HepG2 (cell line): ENCODE measurements around the gene ZNF618. TPM values are rescaled to one million over a fixed set of nuclear protein-coding genes. Genes with fewer than 3 reads are reported as not detected.
A peak's percentile ranks its signal among the peaks of the same experiment; 100 is the strongest.

ENCODE experiments used
- ATAC-seq: fragments of 200-7000 bp; cut with Tn5 transposase; 3 replicates; pipeline ENCODE4 v1.9.1; 2020; ENCODE audit warnings: mild to moderate bottlenecking, moderate library complexity
- BruUV-seq: library from RNA; stranded (reverse); fragments of 400-500 nt; replicated peaks from 2 replicates; lab custom pipeline; 2021; lab: Mats Ljungman, UMichigan
- CTCF ChIA-PET: fragments of 300-600 bp; formaldehyde crosslinking; extraction: SDS; loops from one replicate; lab custom pipeline; 2021; ENCODE audit warnings: low total read pairs, inconsistent platforms, low intra/inter-chr PET ratio; lab: Yijun Ruan, JAX
- POLR2A ChIA-PET: fragments of 350-600 bp; sonication (Branson Sonifier 250); formaldehyde crosslinking; loops from one replicate; lab custom pipeline; 2020; ENCODE audit warnings: antibody characterized with exemption, inconsistent platforms; lab: Yijun Ruan, JAX
- DNase-seq: peaks from one replicate; pipeline ENCODE4 v3.0.0-alpha.2; 2015; ENCODE audit warnings: low spot score
- FAIRE-seq: peaks from 3 replicates; lab custom pipeline; 2011; peaks lifted over from hg19 to GRCh38; lab: Jason Lieb, UNC
- H2AFZ ChIP-seq: one replicate; pipeline ENCODE4 v1.6.1; 2011; ENCODE audit warnings: low read length, inconsistent platforms
- H3K27ac ChIP-seq: fragments of 300-600 bp; 3 replicates; pipeline ENCODE4 v1.8.0; 2011; ENCODE audit warnings: mixed run types, mild to moderate bottlenecking, mixed read lengths, low read length, inconsistent platforms; ENCODE audit not compliant: insufficient read depth; ENCODE audit errors: extremely low read length
- H3K27me3 ChIP-seq, 2 experiments: fragments of 200-600 bp in 1 of 2; 2 replicates in 1 of 2; 3 replicates in 1 of 2; pipeline versions ENCODE4 v1.6.0 to v1.8.0; 2011; ENCODE audit warnings: low read length in 2 of 2, mild to moderate bottlenecking in 2 of 2, moderate library complexity in 2 of 2, inconsistent platforms in 1 of 2; ENCODE audit not compliant: insufficient read depth in 2 of 2, control insufficient read depth in 1 of 2
- H3K36me3 ChIP-seq, 2 experiments: fragments of 200-600 bp in 1 of 2; replicated peaks in 1 of 2; 2 replicates in 1 of 2; 3 replicates in 1 of 2; pipeline versions ENCODE4 v1.5.1 to v1.8.0; 2011; ENCODE audit warnings: low read length in 2 of 2, inconsistent platforms in 1 of 2; ENCODE audit not compliant: insufficient read depth in 2 of 2, control insufficient read depth in 1 of 2
- H3K4me1 ChIP-seq: 2 replicates; pipeline ENCODE4 v1.5.1; 2012; ENCODE audit warnings: low read length, inconsistent platforms; ENCODE audit not compliant: insufficient read depth
- H3K4me2 ChIP-seq: 2 replicates; pipeline ENCODE4 v1.6.0; 2011; ENCODE audit warnings: low read depth, low read length, inconsistent platforms
- H3K4me3 ChIP-seq, 3 experiments: fragments of 200-600 bp in 1 of 3; sonication (generic), shearing (Covaris generic) in 1 of 3; replicated peaks in 1 of 3; 2 replicates each; pipeline ENCODE4 v1.5.1; 2011 to 2016; ENCODE audit warnings: low read length in 3 of 3, inconsistent platforms in 2 of 3, low read depth in 2 of 3, mild to moderate bottlenecking in 2 of 3, control low read depth in 1 of 3, mixed read lengths in 1 of 3; ENCODE audit not compliant: insufficient read depth in 1 of 3
- H3K79me2 ChIP-seq: one replicate; pipeline ENCODE4 v1.6.1; 2011; ENCODE audit warnings: low read length, inconsistent platforms; ENCODE audit not compliant: insufficient read depth
- H3K9ac ChIP-seq: 2 replicates; pipeline ENCODE4 v1.6.0; 2011; ENCODE audit warnings: mild to moderate bottlenecking, low read depth, low read length, inconsistent platforms; ENCODE audit not compliant: insufficient read depth
- H3K9me3 ChIP-seq: 2 replicates; pipeline ENCODE4 v1.5.1; 2012; ENCODE audit warnings: mild to moderate bottlenecking, low read length
- H4K20me1 ChIP-seq: 2 replicates; pipeline ENCODE4 v1.6.0; 2011; ENCODE audit warnings: inconsistent platforms, mild to moderate bottlenecking, low read length, moderate library complexity; ENCODE audit not compliant: insufficient read depth
- HNRNPL ChIP-seq: fragments of 200-400 bp; formaldehyde crosslinking; IDR thresholded peaks from 2 replicates; pipeline ENCODE4 v1.6.1; 2017; ENCODE audit warnings: mild to moderate bottlenecking, low read depth, low read length
- KDM5A ChIP-seq: fragments of 200-600 bp; sonication (generic); IDR thresholded peaks from 2 replicates; pipeline ENCODE4 v1.7.0; 2018; ENCODE audit warnings: antibody characterized with exemption, mild to moderate bottlenecking, low read length, borderline replicate concordance
- MEIS2 ChIP-seq: sonication (generic); formaldehyde crosslinking; IDR thresholded peaks from 2 replicates; pipeline ENCODE4 v1.9.0; 2021; ENCODE audit warnings: mild to moderate bottlenecking, missing genetic modification reagents
- MIER2 ChIP-seq: IDR thresholded peaks from 2 replicates; pipeline ENCODE4 v1.6.1; 2016; ENCODE audit warnings: missing biosample characterization, missing genetic modification reagents
- POLR2G ChIP-seq: fragments of 200-400 bp; formaldehyde crosslinking; IDR thresholded peaks from 2 replicates; pipeline ENCODE4 v1.6.1; 2018; ENCODE audit warnings: mild to moderate bottlenecking, low read depth, low read length, moderate library complexity
- SMARCC2 ChIP-seq: fragments of 450-650 bp; IDR thresholded peaks from 2 replicates; pipeline ENCODE4 v1.6.1; 2017; ENCODE audit warnings: antibody characterized with exemption, mild to moderate bottlenecking
- SMYD3 ChIP-seq: sonication (generic); formaldehyde crosslinking; IDR thresholded peaks from 2 replicates; pipeline ENCODE4 v1.8.1; 2023; ENCODE audit warnings: mild to moderate bottlenecking, missing genetic modification reagents
- SOX5 ChIP-seq: IDR thresholded peaks from 2 replicates; pipeline ENCODE4 v1.6.1; 2016; ENCODE audit warnings: borderline replicate concordance
- TBX3 ChIP-seq: fragments of 450-650 bp; IDR thresholded peaks from 2 replicates; pipeline ENCODE4 v1.6.1; 2017; ENCODE audit warnings: antibody characterized with exemption, mild to moderate bottlenecking, inconsistent platforms, borderline replicate concordance
- TEAD3 ChIP-seq: optimal IDR thresholded peaks from 2 replicates; pipeline ENCODE3; 2016; ENCODE audit warnings: borderline replicate concordance
- ZNF205 ChIP-seq: IDR thresholded peaks from 2 replicates; pipeline ENCODE4 v1.6.1; 2018; ENCODE audit warnings: missing biosample characterization, missing genetic modification reagents
- ZNF3 ChIP-seq: IDR thresholded peaks from 2 replicates; pipeline ENCODE4 v1.7.0; 2017; ENCODE audit warnings: inconsistent platforms
- ZNF331 ChIP-seq: sonication (generic); formaldehyde crosslinking; IDR thresholded peaks from 2 replicates; pipeline ENCODE4 v1.4.0; 2020; ENCODE audit warnings: missing genetic modification reagents
- ZNF343 ChIP-seq: sonication (generic); formaldehyde crosslinking; IDR thresholded peaks from 2 replicates; pipeline ENCODE4 v1.4.0; 2020; ENCODE audit warnings: mild to moderate bottlenecking, missing genetic modification reagents
- ZNF766 ChIP-seq: sonication (generic); formaldehyde crosslinking; IDR thresholded peaks from 2 replicates; pipeline ENCODE4 v1.5.0; 2020; ENCODE audit warnings: missing genetic modification reagents, borderline replicate concordance
- ZSCAN31 ChIP-seq: sonication (generic); formaldehyde crosslinking; IDR thresholded peaks from 2 replicates; pipeline ENCODE4 v1.5.0; 2020; ENCODE audit warnings: low read depth, mild to moderate bottlenecking, missing genetic modification reagents
- WGBS: methylation state at CpG from one replicate; pipeline ENCODE4 v1.1.6; 2017; ENCODE audit warnings: low lambda C conversion rate; 5-methylcytosine and 5-hydroxymethylcytosine counted together
- in situ Hi-C: cut with HindIII; loops from 2 replicates; pipeline ENCODE4 v1.10.0; 2017; ENCODE audit warnings: low pct_unique_long_range_greater_than_20kb; ENCODE audit not compliant: extremely low pct_ligation_motif_present
- intact Hi-C: fragments of 100-400 bp; cut with micrococcal nuclease; formaldehyde crosslinking; loops from one replicate; pipeline ENCODE4 v1.10.0; 2022; ENCODE audit not compliant: unreplicated experiment
- polyA plus RNA-seq, 8 experiments: library from polyadenylated mRNA; depleted of rRNA in 3 of 8; stranded (reverse) in 7 of 8; unstranded in 1 of 8; fragments of >200 nt; fragmentation: Illumina TruSeq in 4 of 8; extraction: Trizol in 4 of 8; gene quantifications; 2 replicates each; pipeline versions ENCODE4 v1.2.1 to v1.2.3, GENCODE V29; 2011 to 2016; ENCODE audit warnings: low read depth in 4 of 8, missing spikeins in 1 of 8, mixed read lengths in 1 of 8; ENCODE audit not compliant: insufficient read depth in 1 of 8
- total RNA-seq, 5 experiments: library from RNA; depleted of rRNA; stranded (reverse); fragments of >200 nt; fragmentation: Illumina TruSeq; extraction: Trizol; gene quantifications; 2 replicates each; pipeline ENCODE4 v1.2.3, GENCODE V29; 2016; ENCODE audit warnings: low read depth in 1 of 5
- TF ChIP-seq, protein P1 (sequence below): sonication (generic); formaldehyde crosslinking; IDR thresholded peaks from one replicate; pipeline ENCODE4 v1.5.1; 2020; ENCODE audit warnings: mild to moderate bottlenecking, missing genetic modification reagents; ENCODE audit errors: not compliant biosample characterization

Gene ZNF618
- total and polyA plus RNA-seq, 2 of the 13 experiments (the other 11 are each of a cell fraction or from before 2014, with no cell fraction given) = 0.07 TPM

DNA sequence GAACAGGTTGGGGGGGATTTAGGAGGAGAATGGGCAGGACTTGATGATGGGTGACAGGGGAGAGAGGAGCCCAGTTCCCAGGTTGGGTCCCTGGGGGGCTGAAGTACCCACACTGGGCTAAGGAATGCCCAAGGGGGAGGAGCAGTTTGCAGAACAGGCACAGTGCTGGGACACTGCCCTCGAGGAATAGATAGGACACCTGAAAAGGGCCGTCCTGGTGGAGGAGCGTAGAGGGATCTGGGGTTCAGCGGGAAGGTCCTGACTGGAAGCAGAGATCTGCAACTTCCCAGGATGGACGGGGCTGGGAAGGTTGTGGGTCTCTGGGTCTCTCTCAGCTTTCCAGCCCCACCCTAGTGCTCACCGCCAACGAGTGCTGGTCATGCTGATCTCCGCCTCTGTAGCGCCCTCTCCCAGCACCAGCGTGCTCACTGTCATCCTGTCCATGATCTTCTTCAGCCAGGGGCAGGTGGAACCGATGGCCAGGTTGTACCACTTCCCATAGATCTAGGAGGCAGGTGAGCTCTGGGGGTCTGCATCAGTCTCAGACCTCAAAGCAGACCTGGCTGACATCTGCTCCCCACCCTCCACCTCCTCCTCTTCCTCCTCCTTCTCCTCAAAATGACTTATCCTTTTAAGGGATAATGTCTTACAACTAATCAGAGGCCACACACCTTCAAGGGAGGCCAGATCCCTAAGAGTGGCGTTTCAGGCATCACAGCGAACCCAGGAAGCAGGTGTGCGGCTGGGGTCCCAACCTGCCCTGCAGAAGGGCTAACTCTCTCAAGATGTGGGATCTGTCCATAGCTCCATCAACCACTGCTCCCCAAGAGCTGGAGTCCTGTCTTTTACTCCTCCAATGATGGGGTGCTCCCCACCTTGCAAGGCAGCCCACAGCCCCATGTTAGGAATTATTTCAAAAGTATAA lies 200.4 kb downstream of the ZNF618 start:
- Histone ChIP-seq H3K4me3 (peak overlapping the region; percentile 72 to 91 (median 76)), H3K9me3 (no peaks in the 10 kb centered on the region), H2AFZ (no peak overlapping the region), H3K4me2 (peak overlapping the region; percentile 97), H3K36me3 (peaks cover 27 to 47% of the 10 kb centered on the region in 2 experiments), H3K27me3 (no peaks in the 10 kb centered on the region; a peak in 1 of 5 replicates), H3K4me1 (peaks cover 78% of the 10 kb centered on the region), H3K79me2 (peaks cover 72% of the 10 kb centered on the region), H3K27ac (peak overlapping the region; percentile 98), H4K20me1 (peaks cover 43% of the 10 kb centered on the region), H3K9ac (peak overlapping the region; percentile 87)
- in situ Hi-C loops = no loop called here
- WGBS = 4% methylated on average over 12 of the region's 14 CpGs
- ATAC-seq (peak; percentile 9; the same call in 2 of the 3 replicates), FAIRE-seq (no peak), DNase-seq (peak; percentile 45)
- POLR2A ChIA-PET = interaction anchor here (1.8 to 7.4 kb wide), 4 partner anchors 17 to 100 kb away, joined by 4 to 75 read pairs (median 22); no protein-coding TSS in a partner anchor
- no TSS peak for BruUV-seq
- CTCF ChIA-PET = no interaction called here
- intact Hi-C loops = no loop called here
- TF ChIP-seq, protein P1, sequence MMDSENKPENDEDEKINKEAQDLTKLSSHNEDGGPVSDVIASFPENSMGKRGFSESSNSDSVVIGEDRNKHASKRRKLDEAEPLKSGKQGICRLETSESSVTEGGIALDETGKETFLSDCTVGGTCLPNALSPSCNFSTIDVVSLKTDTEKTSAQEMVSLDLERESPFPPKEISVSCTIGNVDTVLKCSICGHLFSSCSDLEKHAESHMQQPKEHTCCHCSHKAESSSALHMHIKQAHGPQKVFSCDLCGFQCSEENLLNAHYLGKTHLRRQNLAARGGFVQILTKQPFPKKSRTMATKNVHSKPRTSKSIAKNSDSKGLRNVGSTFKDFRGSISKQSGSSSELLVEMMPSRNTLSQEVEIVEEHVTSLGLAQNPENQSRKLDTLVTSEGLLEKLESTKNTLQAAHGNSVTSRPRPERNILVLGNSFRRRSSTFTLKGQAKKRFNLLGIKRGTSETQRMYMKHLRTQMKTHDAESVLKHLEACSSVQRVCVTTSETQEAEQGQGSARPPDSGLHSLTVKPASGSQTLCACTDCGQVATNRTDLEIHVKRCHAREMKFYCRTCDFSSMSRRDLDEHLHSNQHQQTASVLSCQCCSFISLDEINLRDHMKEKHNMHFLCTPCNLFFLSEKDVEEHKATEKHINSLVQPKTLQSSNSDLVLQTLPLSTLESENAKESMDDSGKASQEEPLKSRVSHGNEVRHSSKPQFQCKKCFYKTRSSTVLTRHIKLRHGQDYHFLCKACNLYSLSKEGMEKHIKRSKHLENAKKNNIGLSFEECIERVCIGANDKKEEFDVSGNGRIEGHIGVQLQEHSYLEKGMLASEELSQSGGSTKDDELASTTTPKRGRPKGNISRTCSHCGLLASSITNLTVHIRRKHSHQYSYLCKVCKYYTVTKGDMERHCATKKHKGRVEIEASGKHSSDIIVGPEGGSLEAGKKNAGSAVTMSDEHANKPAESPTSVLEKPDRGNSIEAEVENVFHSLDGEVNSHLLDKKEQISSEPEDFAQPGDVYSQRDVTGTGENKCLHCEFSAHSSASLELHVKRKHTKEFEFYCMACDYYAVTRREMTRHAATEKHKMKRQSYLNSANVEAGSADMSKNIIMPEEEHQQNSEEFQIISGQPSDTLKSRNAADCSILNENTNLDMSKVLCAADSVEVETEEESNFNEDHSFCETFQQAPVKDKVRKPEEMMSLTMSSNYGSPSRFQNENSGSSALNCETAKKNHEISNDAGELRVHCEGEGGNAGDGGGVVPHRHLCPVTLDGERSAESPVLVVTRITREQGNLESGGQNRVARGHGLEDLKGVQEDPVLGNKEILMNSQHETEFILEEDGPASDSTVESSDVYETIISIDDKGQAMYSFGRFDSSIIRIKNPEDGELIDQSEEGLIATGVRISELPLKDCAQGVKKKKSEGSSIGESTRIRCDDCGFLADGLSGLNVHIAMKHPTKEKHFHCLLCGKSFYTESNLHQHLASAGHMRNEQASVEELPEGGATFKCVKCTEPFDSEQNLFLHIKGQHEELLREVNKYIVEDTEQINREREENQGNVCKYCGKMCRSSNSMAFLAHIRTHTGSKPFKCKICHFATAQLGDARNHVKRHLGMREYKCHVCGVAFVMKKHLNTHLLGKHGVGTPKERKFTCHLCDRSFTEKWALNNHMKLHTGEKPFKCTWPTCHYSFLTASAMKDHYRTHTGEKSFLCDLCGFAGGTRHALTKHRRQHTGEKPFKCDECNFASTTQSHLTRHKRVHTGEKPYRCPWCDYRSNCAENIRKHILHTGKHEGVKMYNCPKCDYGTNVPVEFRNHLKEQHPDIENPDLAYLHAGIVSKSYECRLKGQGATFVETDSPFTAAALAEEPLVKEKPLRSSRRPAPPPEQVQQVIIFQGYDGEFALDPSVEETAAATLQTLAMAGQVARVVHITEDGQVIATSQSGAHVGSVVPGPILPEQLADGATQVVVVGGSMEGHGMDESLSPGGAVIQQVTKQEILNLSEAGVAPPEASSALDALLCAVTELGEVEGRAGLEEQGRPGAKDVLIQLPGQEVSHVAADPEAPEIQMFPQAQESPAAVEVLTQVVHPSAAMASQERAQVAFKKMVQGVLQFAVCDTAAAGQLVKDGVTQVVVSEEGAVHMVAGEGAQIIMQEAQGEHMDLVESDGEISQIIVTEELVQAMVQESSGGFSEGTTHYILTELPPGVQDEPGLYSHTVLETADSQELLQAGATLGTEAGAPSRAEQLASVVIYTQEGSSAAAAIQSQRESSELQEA = no peak
- TF ChIP-seq POLR2G = peak; percentile 6; the same call in 1 of the 2 replicates
- TF ChIP-seq TBX3 = no peak
- TF ChIP-seq MEIS2 = 0 out of 2 replicates have a peak, but pooled peaks have one; percentile 20
- TF ChIP-seq MIER2 (CRISPR knock-in tag) = no peak
- no peak; the same call in 1 of the 2 replicates for TF ChIP-seq ZNF331 (CRISPR knock-in tag)
- TF ChIP-seq ZNF343 (CRISPR knock-in tag) = no peak
- peak; percentile 42; the same call in 1 of the 2 replicates for TF ChIP-seq ZNF205 (CRISPR knock-in tag)
- no peak for TF ChIP-seq KDM5A
- peak; percentile 38; the same call in 1 of the 2 replicates for TF ChIP-seq ZNF766
- 0 out of 2 replicates have a peak, but pooled peaks have one; percentile 11 for TF ChIP-seq SOX5
- TF ChIP-seq ZSCAN31 (CRISPR knock-in tag) = 0 out of 2 replicates have a peak, but pooled peaks have one; percentile 22
- no peak for TF ChIP-seq HNRNPL
- TF ChIP-seq SMARCC2 = no peak
- no peak for TF ChIP-seq ZNF3 (CRISPR knock-in tag)
- TF ChIP-seq TEAD3 (CRISPR knock-in tag) = peak; percentile 29
- TF ChIP-seq SMYD3 = no peak
